Endothelial cell of umbilical vein (primary cell): ENCODE results near the gene N4BP2L1. TPM values are rescaled to one million over a fixed set of nuclear protein-coding genes. Genes with fewer than 3 reads are reported as not detected.

Source experiments
- BruUV-seq: library from RNA; stranded (reverse); fragments of 400-500 nt; replicated peaks from 2 replicates; lab custom pipeline; 2021; lab: Mats Ljungman, UMichigan
- CTCF ChIA-PET: fragments of 300-600, 350-600 bp; sonication (Branson Sonifier 250); formaldehyde crosslinking; loops from one replicate; lab custom pipeline; 2021; ENCODE audit warnings: antibody characterized with exemption, inconsistent platforms; lab: Charles Lee
- POLR2A ChIA-PET: fragments of 300-600, 350-600 bp; sonication (Branson Sonifier 250); formaldehyde crosslinking; loops from one replicate; lab custom pipeline; 2021; ENCODE audit warnings: antibody characterized with exemption, inconsistent platforms; lab: Charles Lee
- DNase-seq: peaks from one replicate; pipeline ENCODE4 v3.0.0-alpha.2; 2011; ENCODE audit warnings: low read depth, low spot score
- FAIRE-seq: peaks from 2 replicates; lab custom pipeline; 2011; peaks lifted over from hg19 to GRCh38; lab: Jason Lieb, UNC
- H2AFZ ChIP-seq: 2 replicates; pipeline ENCODE4 v1.6.0; 2012; ENCODE audit warnings: low read depth, low read length, control low read depth, inconsistent platforms
- H3K27ac ChIP-seq: 2 replicates; pipeline ENCODE4 v1.5.1; 2011; ENCODE audit warnings: low read depth, mild to moderate bottlenecking, control low read depth, low read length, moderate library complexity; ENCODE audit not compliant: insufficient read depth
- H3K27me3 ChIP-seq, 2 experiments: 2 replicates each; pipeline versions ENCODE4 v1.6.0 to v1.6.1; 2011; ENCODE audit warnings: low read length in 2 of 2, mixed read lengths in 1 of 2; ENCODE audit not compliant: control insufficient read depth in 2 of 2, insufficient read depth in 2 of 2
- H3K36me3 ChIP-seq, 2 experiments: 2 replicates in 1 of 2; 3 replicates in 1 of 2; pipeline ENCODE4 v1.5.1; 2011; ENCODE audit warnings: low read length in 2 of 2, mild to moderate bottlenecking in 1 of 2, moderate library complexity in 1 of 2; ENCODE audit not compliant: control insufficient read depth in 2 of 2, insufficient read depth in 2 of 2; ENCODE audit errors: extremely low read depth in 1 of 2
- H3K4me1 ChIP-seq: 3 replicates; pipeline ENCODE4 v1.5.1; 2011; ENCODE audit warnings: mild to moderate bottlenecking, low read length; ENCODE audit not compliant: control insufficient read depth, insufficient read depth; ENCODE audit errors: extremely low read depth
- H3K4me2 ChIP-seq: 2 replicates; pipeline ENCODE4 v1.6.1; 2011; ENCODE audit warnings: low read length, control low read depth, mixed read lengths; ENCODE audit not compliant: insufficient read depth
- H3K4me3 ChIP-seq, 3 experiments: fragments of 200-600 bp in 1 of 3; sonication (generic), shearing (Covaris generic) in 1 of 3; replicated peaks in 1 of 3; 2 replicates each; pipeline ENCODE4 v1.5.1; 2011 to 2016; ENCODE audit warnings: control low read depth in 3 of 3, low read length in 3 of 3, mild to moderate bottlenecking in 2 of 3, inconsistent platforms in 1 of 3, low read depth in 1 of 3, moderate library complexity in 1 of 3; ENCODE audit not compliant: insufficient read depth in 1 of 3
- H3K79me2 ChIP-seq: 2 replicates; pipeline ENCODE4 v1.6.0; 2012; ENCODE audit warnings: low read length, inconsistent platforms; ENCODE audit not compliant: control insufficient read depth, insufficient read depth
- H3K9ac ChIP-seq: replicated peaks from 2 replicates; pipeline ENCODE3; 2011; ENCODE audit warnings: low read length, control low read depth; ENCODE audit not compliant: insufficient read depth; ENCODE audit errors: extremely low read depth
- H3K9me1 ChIP-seq: replicated peaks from 3 replicates; pipeline ENCODE4 v1.6.0; 2011; ENCODE audit warnings: mild to moderate bottlenecking, low read length; ENCODE audit not compliant: control insufficient read depth, insufficient read depth; ENCODE audit errors: extremely low read depth
- H3K9me3 ChIP-seq: replicated peaks from 2 replicates; pipeline ENCODE4 v1.5.1; 2012; ENCODE audit warnings: low read length, inconsistent platforms; ENCODE audit not compliant: control insufficient read depth, insufficient read depth
- H4K20me1 ChIP-seq: replicated peaks from 2 replicates; pipeline ENCODE3; 2011; ENCODE audit warnings: mild to moderate bottlenecking, low read length; ENCODE audit not compliant: control insufficient read depth, insufficient read depth; ENCODE audit errors: extremely low read depth
- FOS ChIP-seq: IDR thresholded peaks from 2 replicates; pipeline ENCODE4 v1.6.1; 2011; ENCODE audit warnings: mild to moderate bottlenecking, low read length, moderate library complexity, borderline replicate concordance; ENCODE audit not compliant: insufficient read depth
- GATA2 ChIP-seq: IDR thresholded peaks from 2 replicates; pipeline ENCODE4 v1.7.0; 2011; ENCODE audit warnings: low read depth, mild to moderate bottlenecking, moderate library complexity, mixed read lengths, low read length; ENCODE audit not compliant: insufficient read length, insufficient read depth
- JUN ChIP-seq: IDR thresholded peaks from 2 replicates; pipeline ENCODE4 v1.6.1; 2011; ENCODE audit warnings: borderline replicate concordance, low read depth; ENCODE audit not compliant: insufficient read length, insufficient read depth
- POLR2A ChIP-seq: IDR thresholded peaks from 2 replicates; pipeline ENCODE4 v1.6.1; 2012; ENCODE audit warnings: low read depth, mild to moderate bottlenecking, control low read depth, low read length
- POLR2AphosphoS5 ChIP-seq: IDR thresholded peaks from 2 replicates; pipeline ENCODE4 v1.6.1; 2012; ENCODE audit warnings: low read depth, mild to moderate bottlenecking, control low read depth, low read length, moderate library complexity; ENCODE audit not compliant: insufficient read depth
- dilution Hi-C: fragments of 300-500 bp; cut with MboI; formaldehyde crosslinking; loops from one replicate; pipeline ENCODE4 v1.15.0; 2019; ENCODE audit warnings: low sequenced_read_pairs; ENCODE audit not compliant: extremely low pct_ligation_motif_present
- intact Hi-C: fragments of 100-400 bp; cut with micrococcal nuclease; formaldehyde crosslinking; loops from one replicate; pipeline ENCODE4 v1.10.0; 2022
- polyA plus RNA-seq, 4 experiments: library from polyadenylated mRNA; depleted of rRNA in 3 of 4; stranded (reverse) in 3 of 4; unstranded in 1 of 4; fragments of >200 nt; gene quantifications; 2 replicates each; pipeline versions ENCODE4 v1.2.1 to v1.2.3, GENCODE V29; 2011 to 2012; ENCODE audit warnings: missing spikeins in 1 of 4
- total RNA-seq: library from RNA; stranded (reverse); gene quantifications from 2 replicates; pipeline ENCODE4 v1.2.3, GENCODE V29; 2021
- TF ChIP-seq, protein P1 (sequence below), 2 donors: IDR thresholded peaks; 1 replicate in 1 of 2; 2 replicates in 1 of 2; pipeline ENCODE4 v1.5.1; 2011; ENCODE audit warnings: low read length in 2 of 2, mild to moderate bottlenecking in 2 of 2, moderate library complexity in 2 of 2, control low read depth in 1 of 2, inconsistent platforms in 1 of 2, low read depth in 1 of 2; ENCODE audit not compliant: insufficient read depth in 1 of 2; ENCODE audit errors: extremely low read depth in 1 of 2

N4BP2L1 gene
- total and polyA plus RNA-seq, 2 donors (not counting 3 experiments of a cell fraction or from before 2014, with no cell fraction given): 1.1 to 2.1 TPM

DNA sequence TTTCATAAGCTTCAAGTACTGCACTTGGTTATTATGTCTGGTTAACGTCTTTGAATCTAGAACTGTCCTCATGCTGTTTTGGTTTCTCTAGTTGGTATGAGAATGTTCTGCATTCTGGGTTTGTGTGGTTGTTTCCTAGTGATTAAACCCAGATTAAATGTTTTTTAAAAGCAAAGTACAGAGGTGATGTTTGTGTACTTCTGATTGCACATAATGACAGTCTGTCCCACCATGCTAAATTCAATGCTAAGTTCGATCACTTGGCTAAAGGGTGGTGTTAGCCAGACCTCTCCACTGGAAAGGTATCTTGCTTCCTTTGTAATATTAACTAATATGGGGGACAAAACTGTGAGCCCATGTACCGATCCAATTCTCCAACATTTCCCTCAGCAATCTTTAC is 14.6 kb downstream of the N4BP2L1 start:
- no TSS peak for BruUV-seq
- FAIRE-seq (no peak), DNase-seq (no peak)
- H3K9me1 ChIP-seq: no peaks in the 10 kb centered on the region
- H3K79me2 ChIP-seq: no peaks in the 10 kb centered on the region
- TF ChIP-seq, protein P1, sequence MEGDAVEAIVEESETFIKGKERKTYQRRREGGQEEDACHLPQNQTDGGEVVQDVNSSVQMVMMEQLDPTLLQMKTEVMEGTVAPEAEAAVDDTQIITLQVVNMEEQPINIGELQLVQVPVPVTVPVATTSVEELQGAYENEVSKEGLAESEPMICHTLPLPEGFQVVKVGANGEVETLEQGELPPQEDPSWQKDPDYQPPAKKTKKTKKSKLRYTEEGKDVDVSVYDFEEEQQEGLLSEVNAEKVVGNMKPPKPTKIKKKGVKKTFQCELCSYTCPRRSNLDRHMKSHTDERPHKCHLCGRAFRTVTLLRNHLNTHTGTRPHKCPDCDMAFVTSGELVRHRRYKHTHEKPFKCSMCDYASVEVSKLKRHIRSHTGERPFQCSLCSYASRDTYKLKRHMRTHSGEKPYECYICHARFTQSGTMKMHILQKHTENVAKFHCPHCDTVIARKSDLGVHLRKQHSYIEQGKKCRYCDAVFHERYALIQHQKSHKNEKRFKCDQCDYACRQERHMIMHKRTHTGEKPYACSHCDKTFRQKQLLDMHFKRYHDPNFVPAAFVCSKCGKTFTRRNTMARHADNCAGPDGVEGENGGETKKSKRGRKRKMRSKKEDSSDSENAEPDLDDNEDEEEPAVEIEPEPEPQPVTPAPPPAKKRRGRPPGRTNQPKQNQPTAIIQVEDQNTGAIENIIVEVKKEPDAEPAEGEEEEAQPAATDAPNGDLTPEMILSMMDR (IDR thresholded peaks at IDR 0.05; ENCODE audit: extremely low read depth in 1 of 2, insufficient read depth in 1 of 2, low read depth in 1 of 2, low read length in 2 of 2): no peak
- no peak for TF ChIP-seq POLR2AphosphoS5
- no peak for TF ChIP-seq GATA2
- TF ChIP-seq POLR2A: no peak
- TF ChIP-seq JUN: no peak
- TF ChIP-seq FOS: no peak
- no peaks in the 10 kb centered on the region for H3K9me3 ChIP-seq
- dilution Hi-C loops (no loop called here), intact Hi-C loops (no loop called here)
- no peak overlapping the region for H3K4me2 ChIP-seq
- H3K27ac ChIP-seq: no peak overlapping the region
- no peaks in the 10 kb centered on the region for H3K27me3 ChIP-seq
- H3K9ac ChIP-seq: no peak overlapping the region
- ChIA-PET CTCF (interaction anchor here (0.6 to 0.9 kb wide), 2 partner anchors 9 to 16 kb away, joined by 3 read pairs; no protein-coding TSS in a partner anchor), POLR2A (no interaction called here)
- no peaks in the 10 kb centered on the region for H3K36me3 ChIP-seq
- H3K4me3 ChIP-seq: no peak overlapping the region
- H3K4me1 ChIP-seq: peaks cover 8% of the 10 kb centered on the region
- no peaks in the 10 kb centered on the region for H4K20me1 ChIP-seq
- H2AFZ ChIP-seq: no peak overlapping the region
